K562 treated with DMSO at 1 percent for 48 hours (cell line): ENCODE results near the gene IGF2BP1. TPM values are rescaled to one million over a fixed set of nuclear protein-coding genes. Genes with fewer than 3 reads are reported as not detected.

ENCODE experiments used
- total RNA-seq: library from RNA; unstranded; fragments of 300-600 nt; gene quantifications from 2 replicates; pipeline ENCODE4 v1.2.3, GENCODE V29; 2022; ENCODE audit warnings: low replicate concordance; ENCODE audit errors: extremely low read depth

The IGF2BP1 gene
- total RNA-seq, result 183 TPM in 1 of 2 replicates, not detected in the other

DNA sequence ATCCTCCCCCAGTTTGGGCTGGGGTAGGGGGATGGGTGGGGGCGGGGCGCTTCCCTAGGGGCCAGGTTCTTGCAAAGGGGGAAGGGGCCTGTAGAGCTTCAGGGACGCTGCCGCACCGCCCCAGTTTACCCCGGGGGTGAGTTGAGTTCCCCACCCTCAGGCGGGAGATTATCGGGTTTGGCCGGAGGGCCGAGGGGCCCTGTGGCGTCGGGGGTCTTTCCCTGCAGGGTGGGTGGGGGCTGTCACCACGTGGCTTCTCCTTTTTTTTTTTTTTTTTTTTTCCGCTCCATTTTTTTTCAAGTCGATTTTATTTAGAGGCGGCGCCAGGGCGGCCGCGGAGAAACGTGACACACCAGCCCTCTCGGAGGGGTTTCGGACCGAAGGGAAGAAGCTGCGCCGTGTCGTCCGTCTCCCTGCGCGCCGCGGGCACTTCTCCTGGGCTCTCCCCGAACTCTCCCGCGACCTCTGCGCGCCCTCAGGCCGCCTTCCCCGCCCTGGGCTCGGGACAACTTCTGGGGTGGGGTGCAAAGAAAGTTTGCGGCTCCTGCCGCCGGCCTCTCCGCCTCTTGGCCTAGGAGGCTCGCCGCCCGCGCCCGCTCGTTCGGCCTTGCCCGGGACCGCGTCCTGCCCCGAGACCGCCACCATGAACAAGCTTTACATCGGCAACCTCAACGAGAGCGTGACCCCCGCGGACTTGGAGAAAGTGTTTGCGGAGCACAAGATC is at the start of gene IGF2BP1:
Gene IGF2BP1 (plus strand): TSS at position 283 of the 724 bp plus-strand sequence. CDS start 361 bp downstream, at position 644.

Other genes starting within 250 kb of the IGF2BP1 start
- gene TTLL6, start 180.2 kb upstream of the IGF2BP1 start, total RNA-seq, result not detected in 2 replicates
- not detected in 2 replicates for gene CALCOCO2, start 166.3 kb upstream of the IGF2BP1 start, total RNA-seq
- gene ATP5MC1, start 104.6 kb upstream of the IGF2BP1 start, total RNA-seq, result not detected in 2 replicates
- not detected in 2 replicates for gene UBE2Z, start 89.0 kb upstream of the IGF2BP1 start, total RNA-seq
- not detected in 2 replicates for gene SNF8, start 52.5 kb upstream of the IGF2BP1 start, total RNA-seq
- not detected in 2 replicates for gene GIP, start 28.8 kb upstream of the IGF2BP1 start, total RNA-seq
- gene B4GALNT2, start 135.4 kb downstream of the IGF2BP1 start, total RNA-seq, result not detected in 2 replicates
- not detected in 2 replicates for gene GNGT2, start 213.2 kb downstream of the IGF2BP1 start, total RNA-seq
- not detected in 2 replicates for gene ABI3, start 213.3 kb downstream of the IGF2BP1 start, total RNA-seq
- gene PHOSPHO1, start 233.4 kb downstream of the IGF2BP1 start, total RNA-seq, result not detected in 2 replicates